Measurements from ENCODE around the gene IQCC.

IQCC gene

DNA sequence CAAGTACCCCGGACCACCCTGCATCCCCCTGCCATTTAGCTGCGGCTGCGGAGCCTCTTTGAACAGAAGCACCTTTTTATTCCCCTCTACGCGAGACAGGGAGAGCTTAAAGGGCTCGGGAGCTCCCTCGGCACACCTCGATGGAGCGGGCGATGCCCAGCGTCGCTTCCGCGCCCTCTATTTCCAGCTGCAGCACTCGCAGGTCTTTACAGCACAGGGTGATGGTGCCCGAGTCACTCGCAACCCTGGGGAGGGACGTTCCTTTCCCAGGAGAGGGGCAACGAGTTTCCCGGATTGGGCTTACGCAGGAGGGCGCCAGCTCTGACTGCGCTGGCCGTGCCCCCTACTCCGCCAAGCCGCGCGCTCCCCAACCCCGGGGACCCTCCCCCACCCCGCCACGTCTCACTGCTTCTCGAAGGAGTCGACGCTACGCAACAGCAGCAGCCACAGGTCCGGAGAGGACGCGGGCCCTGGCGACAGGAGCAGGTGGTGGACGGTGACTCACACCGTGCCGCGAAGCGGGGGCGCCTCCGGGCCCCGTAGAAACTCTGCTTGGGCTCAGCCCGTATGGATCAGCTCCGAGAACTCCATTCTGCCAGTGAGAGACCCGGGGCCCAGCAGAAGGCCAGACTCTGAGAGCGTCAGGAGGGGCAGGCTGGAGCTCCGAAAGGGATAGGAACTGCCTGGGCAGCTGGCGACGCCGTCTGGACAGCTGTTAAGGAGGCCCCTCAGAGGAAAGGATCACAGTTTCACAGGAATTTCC is 35.7 kb downstream of the IQCC start:
- peak overlapping the region; percentile 63 for H3K27ac ChIP-seq
- TF ChIP-seq, protein P1, sequence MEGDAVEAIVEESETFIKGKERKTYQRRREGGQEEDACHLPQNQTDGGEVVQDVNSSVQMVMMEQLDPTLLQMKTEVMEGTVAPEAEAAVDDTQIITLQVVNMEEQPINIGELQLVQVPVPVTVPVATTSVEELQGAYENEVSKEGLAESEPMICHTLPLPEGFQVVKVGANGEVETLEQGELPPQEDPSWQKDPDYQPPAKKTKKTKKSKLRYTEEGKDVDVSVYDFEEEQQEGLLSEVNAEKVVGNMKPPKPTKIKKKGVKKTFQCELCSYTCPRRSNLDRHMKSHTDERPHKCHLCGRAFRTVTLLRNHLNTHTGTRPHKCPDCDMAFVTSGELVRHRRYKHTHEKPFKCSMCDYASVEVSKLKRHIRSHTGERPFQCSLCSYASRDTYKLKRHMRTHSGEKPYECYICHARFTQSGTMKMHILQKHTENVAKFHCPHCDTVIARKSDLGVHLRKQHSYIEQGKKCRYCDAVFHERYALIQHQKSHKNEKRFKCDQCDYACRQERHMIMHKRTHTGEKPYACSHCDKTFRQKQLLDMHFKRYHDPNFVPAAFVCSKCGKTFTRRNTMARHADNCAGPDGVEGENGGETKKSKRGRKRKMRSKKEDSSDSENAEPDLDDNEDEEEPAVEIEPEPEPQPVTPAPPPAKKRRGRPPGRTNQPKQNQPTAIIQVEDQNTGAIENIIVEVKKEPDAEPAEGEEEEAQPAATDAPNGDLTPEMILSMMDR (conservative IDR thresholded peaks at IDR 0.05; ENCODE audit: low read depth), result no peak
- DNase-seq (ENCODE audit: low spot score), result no peak
- ChIA-PET POLR2A (ENCODE audit: low non-redundant PET) (interaction anchor here (0.6 kb wide), 1 partner anchor 28 kb away, joined by 4 read pairs; no protein-coding TSS in a partner anchor), CTCF (interaction anchor here (0.5 to 2.1 kb wide), 10 partner anchors 10 to 745 kb away, joined by 3 to 18 read pairs (median 4); partner anchors contain the start of gene TXLNA)

DNA sequence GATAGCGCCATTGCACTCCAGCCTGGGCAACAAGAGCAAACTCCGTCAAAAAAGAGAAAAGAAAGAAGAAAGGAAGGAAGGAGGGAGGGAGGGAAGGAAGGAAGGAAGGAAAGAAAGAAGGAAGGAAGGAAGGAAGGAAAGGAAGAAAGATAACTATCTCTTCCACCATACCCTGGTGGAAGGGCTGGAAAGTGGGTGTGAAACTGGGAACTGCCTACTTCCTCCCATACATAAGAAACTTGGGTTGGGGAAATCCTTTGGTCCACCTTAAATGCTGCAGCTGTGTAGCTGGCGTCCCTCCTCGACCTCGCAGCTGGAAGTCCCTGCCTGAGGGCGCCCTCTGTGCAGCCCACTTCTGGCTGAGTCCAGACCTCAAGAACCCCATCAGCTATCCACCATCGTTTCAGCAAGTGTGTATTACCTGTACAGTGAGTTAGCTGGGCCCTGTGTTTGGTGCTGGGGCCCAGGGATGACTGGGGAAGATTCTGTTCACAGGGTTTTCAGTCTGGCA is 36.9 kb downstream of the IQCC start:
- POLR2A ChIA-PET (ENCODE audit: low non-redundant PET), result no interaction called here
- no peak for DNase-seq (ENCODE audit: low spot score)
- CTCF ChIA-PET, result interaction anchor here (0.7 kb wide), 2 partner anchors 93 to 555 kb away, joined by 3 read pairs; partner anchors contain the start of gene MARCKSL1
- H3K27ac ChIP-seq, result no peak overlapping the region
- TF ChIP-seq, protein P1 (conservative IDR thresholded peaks at IDR 0.05; ENCODE audit: low read depth), result no peak

DNA sequence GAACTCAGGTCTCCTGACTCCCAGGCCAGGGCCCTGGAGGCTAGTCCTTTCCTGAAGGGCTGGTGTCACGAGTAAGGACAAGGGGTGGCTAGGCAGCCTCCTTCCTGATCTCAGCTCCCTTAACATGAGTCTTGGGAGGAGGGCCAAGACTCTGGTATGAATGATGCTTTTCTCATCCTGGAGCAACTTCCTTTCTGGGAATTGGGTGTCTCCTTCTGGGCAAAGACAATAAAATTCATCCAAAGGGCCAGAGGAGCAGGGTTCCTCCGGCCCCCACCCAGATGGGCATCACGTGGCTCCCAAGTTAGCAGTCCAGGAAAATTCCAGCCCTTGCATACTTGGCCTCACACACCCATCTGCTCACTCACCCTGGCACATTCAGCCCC is 41.4 kb downstream of the IQCC start, which contains the start of gene FAM167B:
TSS of gene FAM167B (plus strand) at position 335 of the 386 bp plus-strand sequence. CDS start 200 bp downstream, outside the sequence.
- ChIA-PET POLR2A (ENCODE audit: low non-redundant PET) (no interaction called here), CTCF (no interaction called here)
- DNase-seq (ENCODE audit: low spot score), result no peak
- TF ChIP-seq, protein P1 (conservative IDR thresholded peaks at IDR 0.05; ENCODE audit: low read depth), result no peak
- H3K27ac ChIP-seq, result peak within 1 kb of the TSS; percentile 66

DNA sequence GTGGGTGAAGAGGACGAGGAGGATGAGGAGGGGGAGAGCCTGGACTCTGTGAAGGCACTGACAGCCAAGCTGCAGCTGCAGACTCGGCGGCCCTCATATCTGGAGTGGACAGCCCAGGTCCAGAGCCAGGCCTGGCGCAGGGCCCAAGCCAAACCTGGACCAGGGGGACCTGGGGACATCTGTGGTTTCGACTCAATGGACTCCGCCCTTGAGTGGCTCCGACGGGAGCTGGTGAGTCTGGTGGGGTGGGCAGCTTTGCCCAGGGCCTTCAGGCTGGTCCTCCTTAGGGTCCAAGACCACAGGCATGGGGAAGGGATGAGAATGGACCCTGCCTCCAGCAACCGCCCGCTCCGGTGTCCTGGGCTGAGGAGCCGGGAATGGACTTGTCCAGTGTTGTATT is 42.0 kb downstream of the IQCC start:
- no peak for DNase-seq (ENCODE audit: low spot score)
- TF ChIP-seq, protein P1 (conservative IDR thresholded peaks at IDR 0.05; ENCODE audit: low read depth), result no peak
- ChIA-PET POLR2A (ENCODE audit: low non-redundant PET) (no interaction called here), CTCF (interaction anchor here (0.6 to 1.2 kb wide), 3 partner anchors 12 to 256 kb away, joined by 3 to 16 read pairs (median 3); no protein-coding TSS in a partner anchor)
- peak overlapping the region; percentile 66 for H3K27ac ChIP-seq

DNA sequence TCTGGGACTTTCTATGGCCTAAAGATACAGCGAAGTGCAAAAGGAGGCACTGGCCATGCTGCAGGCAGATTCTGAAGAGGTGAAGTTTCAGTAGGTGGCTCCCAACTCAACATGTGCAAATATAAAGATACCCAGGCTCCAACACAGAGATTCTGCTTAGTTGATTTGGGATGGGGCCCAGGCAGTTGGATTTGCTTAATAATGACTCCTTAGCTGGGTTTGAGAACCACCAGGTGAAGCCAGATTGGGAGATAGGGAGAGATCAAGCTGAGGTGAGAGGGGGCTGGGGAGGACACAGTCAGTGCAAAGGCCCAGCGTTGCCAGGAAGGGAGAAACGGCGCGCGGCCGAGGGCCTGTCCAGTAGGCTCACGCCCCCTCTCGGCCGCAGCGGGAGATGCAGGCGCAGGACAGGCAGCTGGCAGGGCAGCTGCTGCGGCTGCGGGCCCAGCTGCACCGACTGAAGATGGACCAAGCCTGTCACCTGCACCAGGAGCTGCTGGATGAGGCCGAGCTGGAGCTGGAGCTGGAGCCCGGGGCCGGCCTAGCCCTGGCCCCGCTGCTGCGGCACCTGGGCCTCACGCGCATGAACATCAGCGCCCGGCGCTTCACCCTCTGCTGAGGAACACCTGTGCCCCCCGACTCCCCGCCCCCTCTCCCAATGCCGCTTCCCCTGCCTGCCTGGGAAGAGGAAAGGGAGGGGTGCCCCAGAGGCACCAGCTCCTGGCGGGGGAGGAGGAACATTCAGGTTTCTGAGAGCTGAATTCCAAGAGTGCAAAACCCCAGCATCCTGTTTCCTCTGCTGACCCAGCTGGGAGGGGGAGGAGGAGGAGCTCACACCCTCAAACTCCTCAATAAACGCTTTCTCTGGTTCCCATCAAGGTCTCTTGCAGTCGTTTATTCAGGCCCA is 42.8 kb downstream of the IQCC start:
- peak; percentile 67 for DNase-seq (ENCODE audit: low spot score)
- POLR2A ChIA-PET (ENCODE audit: low non-redundant PET), result interaction anchor here (0.6 kb wide), 1 partner anchor 13 kb away, joined by 5 read pairs; no protein-coding TSS in a partner anchor
- TF ChIP-seq, protein P1 (conservative IDR thresholded peaks at IDR 0.05; ENCODE audit: low read depth), result peak; percentile 82
- CTCF ChIA-PET, result interaction anchor here (0.6 to 1.2 kb wide), 12 partner anchors 11 to 395 kb away, joined by 3 to 16 read pairs (median 3); no protein-coding TSS in a partner anchor
- peak overlapping the region; percentile 66 for H3K27ac ChIP-seq
